ENCODE results near the gene ANO2.

DNA sequence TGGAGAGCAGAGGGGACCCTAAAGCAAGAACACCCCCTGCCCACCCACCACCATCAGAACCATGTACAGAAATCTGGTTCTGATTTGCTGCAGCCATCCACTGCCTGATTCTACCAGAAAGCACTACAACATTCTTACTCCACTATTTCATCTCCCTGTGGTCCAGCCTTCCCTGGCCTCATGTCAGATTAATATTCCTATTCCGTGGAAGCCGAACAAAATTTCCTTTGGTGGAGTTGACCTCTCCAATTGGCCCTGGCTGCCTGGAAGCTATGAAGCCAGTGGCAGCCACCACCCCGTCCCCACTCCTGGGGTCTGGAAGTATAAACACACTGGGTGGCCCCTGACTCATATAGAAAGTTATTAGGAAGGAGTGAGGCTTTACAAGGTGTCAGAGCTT, 60.2 kb downstream of the ANO2 start:
- TF ChIP-seq, protein P1, sequence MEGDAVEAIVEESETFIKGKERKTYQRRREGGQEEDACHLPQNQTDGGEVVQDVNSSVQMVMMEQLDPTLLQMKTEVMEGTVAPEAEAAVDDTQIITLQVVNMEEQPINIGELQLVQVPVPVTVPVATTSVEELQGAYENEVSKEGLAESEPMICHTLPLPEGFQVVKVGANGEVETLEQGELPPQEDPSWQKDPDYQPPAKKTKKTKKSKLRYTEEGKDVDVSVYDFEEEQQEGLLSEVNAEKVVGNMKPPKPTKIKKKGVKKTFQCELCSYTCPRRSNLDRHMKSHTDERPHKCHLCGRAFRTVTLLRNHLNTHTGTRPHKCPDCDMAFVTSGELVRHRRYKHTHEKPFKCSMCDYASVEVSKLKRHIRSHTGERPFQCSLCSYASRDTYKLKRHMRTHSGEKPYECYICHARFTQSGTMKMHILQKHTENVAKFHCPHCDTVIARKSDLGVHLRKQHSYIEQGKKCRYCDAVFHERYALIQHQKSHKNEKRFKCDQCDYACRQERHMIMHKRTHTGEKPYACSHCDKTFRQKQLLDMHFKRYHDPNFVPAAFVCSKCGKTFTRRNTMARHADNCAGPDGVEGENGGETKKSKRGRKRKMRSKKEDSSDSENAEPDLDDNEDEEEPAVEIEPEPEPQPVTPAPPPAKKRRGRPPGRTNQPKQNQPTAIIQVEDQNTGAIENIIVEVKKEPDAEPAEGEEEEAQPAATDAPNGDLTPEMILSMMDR (IDR thresholded peaks at IDR 0.05), result no peak
- no peak for TF ChIP-seq POLR2AphosphoS5 (IDR thresholded peaks at IDR 0.05)
